ENCODE results near the gene NUP210L. TPM values are rescaled to one million over a fixed set of nuclear protein-coding genes. Genes with fewer than 3 reads are reported as not detected.

Gene NUP210L
- total RNA-seq = not detected

DNA sequence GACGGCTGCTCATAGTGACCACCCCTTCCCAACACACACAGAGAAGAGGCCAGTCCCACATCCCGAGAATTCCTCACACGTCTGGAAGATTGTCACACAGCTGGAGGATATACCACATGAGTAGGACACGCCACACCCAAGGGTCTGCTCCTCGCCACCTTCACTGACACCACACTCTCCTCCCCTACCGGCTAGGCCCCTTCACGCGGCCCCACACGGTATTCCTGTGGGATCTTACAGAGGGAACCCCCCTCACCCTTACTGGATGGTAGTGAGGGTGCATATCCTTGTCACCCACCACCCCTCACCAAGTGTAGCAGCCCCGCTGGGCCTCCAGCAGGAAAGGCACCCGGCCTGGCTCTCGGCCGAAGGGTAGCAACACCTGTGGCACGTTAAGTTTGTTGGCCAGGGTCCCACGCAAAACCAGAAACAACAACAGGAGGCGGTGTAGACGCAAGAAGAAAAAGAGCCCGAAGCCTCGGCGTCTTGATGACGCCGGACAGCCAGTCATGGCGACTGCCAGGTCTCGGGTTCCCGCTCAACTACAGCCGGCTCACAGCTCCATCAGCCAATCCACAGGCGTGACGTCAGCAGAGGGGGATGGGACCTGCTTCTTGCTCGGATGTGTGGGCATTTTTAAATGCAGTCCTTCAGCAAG is at the start of gene NUP210L:
NUP210L (minus strand) TSS at position 540 of the 658 bp plus-strand sequence.
- Histone ChIP-seq H3K27ac (peak within 1 kb of the TSS; percentile 47 to 61 (median 57)), H3K36me3 (peaks cover 0 to 30% (median 12%) of the 10 kb centered on the region in 4 donors), H3K4me3 (no peak within 1 kb of the TSS), H3K4me1 (peaks cover 0 to 29% (median 0%) of the 10 kb centered on the region in 4 donors), H3K27me3 (no peaks in the 10 kb centered on the region), H3K9me3 (no peaks in the 10 kb centered on the region)
- TF ChIP-seq, protein P1, sequence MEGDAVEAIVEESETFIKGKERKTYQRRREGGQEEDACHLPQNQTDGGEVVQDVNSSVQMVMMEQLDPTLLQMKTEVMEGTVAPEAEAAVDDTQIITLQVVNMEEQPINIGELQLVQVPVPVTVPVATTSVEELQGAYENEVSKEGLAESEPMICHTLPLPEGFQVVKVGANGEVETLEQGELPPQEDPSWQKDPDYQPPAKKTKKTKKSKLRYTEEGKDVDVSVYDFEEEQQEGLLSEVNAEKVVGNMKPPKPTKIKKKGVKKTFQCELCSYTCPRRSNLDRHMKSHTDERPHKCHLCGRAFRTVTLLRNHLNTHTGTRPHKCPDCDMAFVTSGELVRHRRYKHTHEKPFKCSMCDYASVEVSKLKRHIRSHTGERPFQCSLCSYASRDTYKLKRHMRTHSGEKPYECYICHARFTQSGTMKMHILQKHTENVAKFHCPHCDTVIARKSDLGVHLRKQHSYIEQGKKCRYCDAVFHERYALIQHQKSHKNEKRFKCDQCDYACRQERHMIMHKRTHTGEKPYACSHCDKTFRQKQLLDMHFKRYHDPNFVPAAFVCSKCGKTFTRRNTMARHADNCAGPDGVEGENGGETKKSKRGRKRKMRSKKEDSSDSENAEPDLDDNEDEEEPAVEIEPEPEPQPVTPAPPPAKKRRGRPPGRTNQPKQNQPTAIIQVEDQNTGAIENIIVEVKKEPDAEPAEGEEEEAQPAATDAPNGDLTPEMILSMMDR (IDR thresholded peaks at IDR 0.05) = no peak
- TF ChIP-seq POLR2A (IDR thresholded peaks at IDR 0.05) (no peak), POLR2AphosphoS5 (IDR thresholded peaks at IDR 0.05) (no peak), EP300 (IDR thresholded peaks at IDR 0.05; ENCODE audit: low read depth) (no peak)
- peak; percentile 32 for DNase-seq
- in situ Hi-C loops (cut with MboI; ENCODE audit: low pct_ligation_motif_present in 1 of 4, low pct_unique_long_range_greater_than_20kb in 1 of 4, low sequenced_read_pairs in 3 of 4) (no loop called here), intact Hi-C loops (cut with DNase I; ENCODE audit: low total_unique reads) (no loop called here)
- 77 to 100% methylated on average over 1 to 29 of the region's 29 CpGs for WGBS, 2 donors (ENCODE audit: low coverage in 1 of 2)

DNA sequence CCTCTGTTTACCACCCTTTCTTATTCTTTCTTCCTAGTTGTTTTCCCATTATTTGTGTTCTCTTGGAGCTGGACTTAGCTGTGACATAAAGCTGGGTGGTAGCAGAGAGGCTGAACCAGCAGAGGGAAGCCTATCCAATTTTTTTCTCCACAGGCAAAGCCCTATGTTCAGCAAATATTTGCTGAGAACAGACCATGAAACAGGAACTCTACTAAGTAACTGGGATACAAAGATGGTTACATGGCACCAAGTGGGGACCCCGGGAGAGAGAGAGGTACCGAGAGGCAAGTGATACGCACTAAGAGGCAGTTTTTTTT is 44.6 kb upstream of the NUP210L start:
- no peaks in the 10 kb centered on the region for H3K36me3 ChIP-seq
- peak overlapping the region in 1 of 4 donors; percentile 20 for H3K27ac ChIP-seq
- H3K27me3 ChIP-seq = no peaks in the 10 kb centered on the region
- no peaks in the 10 kb centered on the region for H3K9me3 ChIP-seq
- H3K4me1 ChIP-seq = peaks cover 0 to 6% (median 0%) of the 10 kb centered on the region in 4 donors
- no peak overlapping the region for H3K4me3 ChIP-seq
- TF ChIP-seq POLR2A (IDR thresholded peaks at IDR 0.05) (no peak), POLR2AphosphoS5 (IDR thresholded peaks at IDR 0.05) (no peak), EP300 (IDR thresholded peaks at IDR 0.05; ENCODE audit: low read depth) (no peak)
- TF ChIP-seq, protein P1 (IDR thresholded peaks at IDR 0.05) = no peak
- intact Hi-C loops (cut with DNase I; ENCODE audit: low total_unique reads) (loop anchor here (10.0 kb wide), 1 partner anchor 1985 kb away; no protein-coding TSS in a partner anchor), in situ Hi-C loops (cut with MboI; ENCODE audit: low pct_ligation_motif_present in 1 of 4, low pct_unique_long_range_greater_than_20kb in 1 of 4, low sequenced_read_pairs in 3 of 4) (loop anchor here in 2 of 4 donors (10.0 kb wide), 2 partner anchors 65 to 75 kb away; partner anchors contain the start of gene HAX1 (in 1 of the 2))
- DNase-seq = no peak
- WGBS, 2 donors (ENCODE audit: low coverage in 1 of 2) = 75 to 93% methylated on average over 2 to 3 of the region's 3 CpGs

DNA sequence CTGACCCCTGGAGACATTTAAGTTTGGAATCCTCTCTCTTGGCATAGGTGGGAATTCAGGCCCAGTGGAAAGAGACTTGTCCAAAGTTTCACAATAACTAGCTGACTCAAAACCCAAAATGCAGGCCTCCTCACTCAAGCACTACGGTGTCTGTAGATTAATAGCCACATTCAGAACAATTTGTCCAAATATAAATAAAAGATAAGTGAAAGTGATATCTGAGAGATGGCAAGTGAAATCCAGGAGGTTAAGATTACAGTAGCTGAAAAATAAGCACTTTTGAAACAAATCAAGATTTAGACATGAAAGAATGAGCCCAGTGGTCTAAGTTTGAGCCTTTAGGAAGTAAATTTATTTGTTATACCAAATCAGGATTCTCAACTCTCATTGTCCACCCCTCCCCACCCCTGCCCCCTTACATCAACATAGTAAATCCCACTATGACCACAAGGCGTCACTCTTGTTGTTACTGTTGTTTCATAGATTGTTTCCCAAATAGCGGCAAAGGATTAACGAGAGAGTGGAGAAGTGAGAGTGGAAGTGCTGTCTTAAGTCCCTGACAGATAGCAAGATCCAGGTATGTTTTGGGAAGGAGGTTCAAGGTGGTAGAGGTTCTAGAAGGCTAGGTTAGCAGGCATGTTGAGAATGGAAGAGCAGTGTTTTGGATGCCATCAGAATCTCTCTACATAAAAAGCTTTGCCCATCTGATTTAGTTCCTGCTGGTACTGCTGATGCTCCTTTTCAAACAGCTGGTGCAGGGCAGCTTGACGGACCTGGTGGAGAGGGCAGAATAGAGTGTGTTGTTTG is 44.1 kb upstream of the NUP210L start:
- DNase-seq = no peak
- no peaks in the 10 kb centered on the region for H3K9me3 ChIP-seq
- H3K4me3 ChIP-seq = no peak overlapping the region
- H3K27ac ChIP-seq = peak overlapping the region in 1 of 4 donors; percentile 20
- in situ Hi-C loops (cut with MboI; ENCODE audit: low pct_ligation_motif_present in 1 of 4, low pct_unique_long_range_greater_than_20kb in 1 of 4, low sequenced_read_pairs in 3 of 4) (loop anchor here in 2 of 4 donors (10.0 kb wide), 2 partner anchors 66 to 76 kb away; partner anchors contain the start of gene HAX1 (in 1 of the 2)), intact Hi-C loops (cut with DNase I; ENCODE audit: low total_unique reads) (loop anchor here (10.0 kb wide), 1 partner anchor 1986 kb away; no protein-coding TSS in a partner anchor)
- no peak for TF ChIP-seq POLR2A (IDR thresholded peaks at IDR 0.05)
- TF ChIP-seq, protein P1 (IDR thresholded peaks at IDR 0.05) = peak; percentile 45 to 50 (median 48)
- WGBS, 2 donors (ENCODE audit: low coverage in 1 of 2) = 0 to 5% methylated on average over 4 to 5 of the region's 5 CpGs
- peaks cover 0 to 6% (median 0%) of the 10 kb centered on the region in 4 donors for H3K4me1 ChIP-seq
- H3K36me3 ChIP-seq = no peaks in the 10 kb centered on the region
- H3K27me3 ChIP-seq = peaks cover 3% of the 10 kb centered on the region

DNA sequence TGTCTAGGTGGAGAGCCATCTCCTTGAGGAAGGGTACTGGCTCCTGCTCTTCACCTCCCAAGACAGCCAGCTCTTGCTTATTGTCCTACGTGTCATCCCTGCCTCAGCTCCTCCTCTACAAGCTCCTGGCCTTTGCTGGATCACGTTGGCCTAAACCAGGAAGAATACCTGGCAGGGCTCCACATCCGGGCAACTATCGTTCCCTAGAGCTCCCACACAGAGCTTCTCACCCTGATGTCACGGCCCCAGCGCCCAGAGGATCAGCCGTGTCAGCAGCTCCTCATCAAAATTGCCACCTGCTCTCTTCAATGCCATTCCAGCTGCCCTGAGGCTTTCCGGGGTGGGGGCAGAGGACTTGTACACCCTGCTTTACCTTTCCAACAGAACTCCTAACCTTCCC is 38.9 kb upstream of the NUP210L start:
- in situ Hi-C loops (cut with MboI; ENCODE audit: low pct_ligation_motif_present in 1 of 4, low pct_unique_long_range_greater_than_20kb in 1 of 4, low sequenced_read_pairs in 3 of 4) = loop anchor here in 2 of 4 donors (10.0 kb wide), 2 partner anchors 71 to 81 kb away; partner anchors contain the start of gene HAX1 (in 1 of the 2)
- WGBS, 2 donors (ENCODE audit: low coverage in 1 of 2) = 57% methylated on average over 8 of the region's 8 CpGs; no CpG with 5 or more reads in 1 of the 2 donors
- Histone ChIP-seq H3K9me3 (no peaks in the 10 kb centered on the region), H3K27me3 (peaks cover 18% of the 10 kb centered on the region), H3K36me3 (no peaks in the 10 kb centered on the region), H3K4me1 (no peaks in the 10 kb centered on the region), H3K27ac (no peak overlapping the region), H3K4me3 (no peak overlapping the region)
- intact Hi-C loops (cut with DNase I; ENCODE audit: low total_unique reads) = loop anchor here (10.0 kb wide), 1 partner anchor 1991 kb away; no protein-coding TSS in a partner anchor
- no peak for DNase-seq
- no peak for TF ChIP-seq POLR2A (IDR thresholded peaks at IDR 0.05)
- no peak for TF ChIP-seq EP300 (IDR thresholded peaks at IDR 0.05; ENCODE audit: low read depth)
- TF ChIP-seq, protein P1 (IDR thresholded peaks at IDR 0.05) = no peak
- no peak for TF ChIP-seq POLR2AphosphoS5 (IDR thresholded peaks at IDR 0.05)
